NCI-H1105 treated with DMSO at 0.1 percent for 48 hours (cell line): ENCODE measurements around the gene CST2.
"Not testable (repeated sequence)": the region's sequence is repeated elsewhere in the genome, so short reads cannot be mapped to it uniquely, and the experiment has no call there.

Source experiments
- DNase-seq: peaks from one replicate; lab custom pipeline; 2025; lab: John Stamatoyannopoulos, UW

CST2 gene

GRCh38 chr20:23810349-23810748, 16.2 kb downstream of the CST2 start:
- not testable (repeated sequence) for DNase-seq

GRCh38 chr20:23800865-23801264, 25.7 kb downstream of the CST2 start:
- no peak for DNase-seq

DNA sequence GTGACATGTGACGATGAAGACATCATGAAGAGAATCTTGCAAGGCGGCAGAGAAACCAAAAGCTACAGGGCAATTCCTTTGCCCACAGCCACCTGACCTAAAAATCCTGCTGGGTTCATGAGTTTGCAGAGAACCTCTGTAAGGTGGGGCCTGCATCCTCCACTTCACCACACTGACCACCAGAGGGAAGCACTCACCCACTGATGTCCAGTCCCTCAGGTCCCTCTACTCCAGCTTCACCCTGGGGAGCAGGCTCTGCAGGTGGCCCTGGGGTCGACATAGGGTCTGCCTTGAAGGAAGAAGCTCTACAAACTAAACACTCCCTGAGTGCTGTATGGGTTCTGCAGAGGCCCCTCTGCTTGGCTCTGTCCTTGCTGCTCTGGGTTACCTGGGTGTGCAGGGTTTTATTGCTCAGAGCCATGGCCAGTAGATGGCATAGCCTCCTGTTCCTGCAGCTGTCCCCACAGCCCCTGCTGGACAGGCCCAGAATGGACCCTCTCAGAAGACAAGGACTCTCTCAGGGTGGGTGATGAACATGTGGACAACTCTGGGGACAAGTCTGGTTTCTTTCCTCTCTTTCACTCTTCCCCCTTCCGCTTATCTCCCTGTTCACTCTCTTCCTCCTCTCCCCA, 27.2 kb downstream of the CST2 start:
- DNase-seq, result peak; percentile 8

- DNase-seq, result no peak
These were observed 31.0 kb downstream of the CST2 start for GRCh38 chr20:23795526-23795925.

DNA sequence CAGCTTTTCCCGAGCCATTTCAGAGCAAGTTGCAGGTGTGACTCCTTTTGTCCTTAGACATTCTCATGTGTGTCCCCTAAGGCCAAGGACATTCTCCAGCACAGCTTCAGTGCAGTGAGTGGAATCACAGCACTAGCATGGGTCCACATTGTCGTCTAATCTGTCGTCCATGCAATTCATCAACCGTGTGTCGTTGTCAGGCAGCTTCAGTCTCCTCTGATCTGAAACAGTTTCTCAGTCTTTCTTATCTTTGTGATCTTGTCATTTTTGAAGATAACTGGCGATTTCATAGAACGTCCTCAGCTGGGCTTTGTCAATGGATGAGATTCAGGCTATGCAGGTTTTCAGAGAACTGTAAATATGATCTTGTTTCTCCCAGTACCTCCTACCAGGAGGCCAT, 31.7 kb downstream of the CST2 start:
- DNase-seq, result no peak

GRCh38 chr20:23794065-23794464, 32.5 kb downstream of the CST2 start:
- DNase-seq, result no peak

DNA sequence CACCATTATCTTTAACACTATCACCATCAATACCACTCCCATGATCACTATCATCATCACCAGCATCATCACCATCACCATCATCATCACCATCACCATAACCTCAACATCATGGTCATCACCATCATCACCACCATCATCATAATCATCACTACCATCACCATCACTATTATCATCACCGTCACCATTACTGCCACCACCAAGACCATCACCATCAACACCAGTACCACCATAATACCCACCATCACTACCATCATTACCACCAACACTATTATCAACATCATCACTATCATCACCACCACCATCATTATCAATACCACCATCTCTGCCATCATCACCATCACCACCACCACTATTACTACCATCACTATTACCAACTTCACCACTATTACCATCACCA, 43.1 kb downstream of the CST2 start:
- DNase-seq, result no peak

- no peak for DNase-seq
These were observed 44.1 kb downstream of the CST2 start for GRCh38 chr20:23782366-23782983.

DNA sequence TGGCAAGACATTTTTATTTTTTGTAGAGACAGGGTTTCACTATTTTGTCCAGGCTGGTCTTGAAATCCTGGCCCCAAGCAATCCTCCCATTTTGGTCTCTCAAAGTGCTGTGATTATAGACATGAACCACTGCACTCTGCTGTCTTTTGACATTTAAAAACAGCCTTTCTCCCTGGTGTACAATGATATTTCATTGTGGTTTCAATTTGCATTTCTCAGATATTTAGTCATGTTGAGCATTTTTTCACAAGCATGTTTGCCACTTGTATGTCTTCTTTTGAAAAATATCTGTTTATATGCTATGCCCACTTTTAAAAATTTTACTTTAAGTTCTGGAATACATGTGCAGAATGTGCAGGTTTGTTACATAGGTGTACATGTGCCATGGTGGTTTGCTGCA, 47.9 kb downstream of the CST2 start:
- not testable (repeated sequence) for DNase-seq

GRCh38 chr20:23777380-23777779, 49.1 kb downstream of the CST2 start:
- DNase-seq, result not testable (repeated sequence)

- no peak for DNase-seq
These were observed 50.3 kb downstream of the CST2 start for GRCh38 chr20:23776067-23776771.

GRCh38 chr20:23774081-23774480, 52.4 kb downstream of the CST2 start:
- no peak for DNase-seq
